BJ (cell line): ENCODE results near the gene TTLL7. TPM values are rescaled to one million over a fixed set of nuclear protein-coding genes. Genes with fewer than 3 reads are reported as not detected.

Experiments used
- CTCF ChIA-PET: fragments of 350-600 bp; formaldehyde crosslinking; extraction: SDS; loops from one replicate; lab custom pipeline; 2021; ENCODE audit warnings: antibody characterized with exemption, inconsistent platforms; lab: Yijun Ruan, JAX
- POLR2A ChIA-PET: fragments of 300-600 bp; sonication (Branson Sonifier 250); formaldehyde crosslinking; extraction: SDS; loops from one replicate; lab custom pipeline; 2021; ENCODE audit warnings: antibody characterized with exemption; lab: Charles Lee
- DNase-seq: peaks from one replicate; pipeline ENCODE4 v3.0.0-alpha.2; 2011; ENCODE audit warnings: low read depth
- H3K27me3 ChIP-seq: 2 replicates; pipeline ENCODE4 v1.6.0; 2011; ENCODE audit warnings: low read length; ENCODE audit not compliant: control insufficient read depth, insufficient read depth
- H3K36me3 ChIP-seq: 2 replicates; pipeline ENCODE4 v1.5.1; 2011; ENCODE audit warnings: low read length; ENCODE audit not compliant: control insufficient read depth, insufficient read depth
- H3K4me3 ChIP-seq: 2 replicates; pipeline ENCODE4 v1.5.1; 2011; ENCODE audit warnings: low read depth, mild to moderate bottlenecking, control low read depth, low read length
- polyA plus RNA-seq: library from polyadenylated mRNA; depleted of rRNA; stranded (reverse); fragments of >200 nt; gene quantifications from 2 replicates; pipeline ENCODE4 v1.2.3, GENCODE V29; 2011
- TF ChIP-seq, protein P1 (sequence below): IDR thresholded peaks from 2 replicates; pipeline ENCODE4 v1.5.1; 2011; ENCODE audit warnings: low read depth, mild to moderate bottlenecking, control low read depth, inconsistent platforms, low read length, moderate library complexity; ENCODE audit not compliant: insufficient read depth

The TTLL7 gene
- polyA plus RNA-seq, 1 experiment = 4.7 TPM

DNA sequence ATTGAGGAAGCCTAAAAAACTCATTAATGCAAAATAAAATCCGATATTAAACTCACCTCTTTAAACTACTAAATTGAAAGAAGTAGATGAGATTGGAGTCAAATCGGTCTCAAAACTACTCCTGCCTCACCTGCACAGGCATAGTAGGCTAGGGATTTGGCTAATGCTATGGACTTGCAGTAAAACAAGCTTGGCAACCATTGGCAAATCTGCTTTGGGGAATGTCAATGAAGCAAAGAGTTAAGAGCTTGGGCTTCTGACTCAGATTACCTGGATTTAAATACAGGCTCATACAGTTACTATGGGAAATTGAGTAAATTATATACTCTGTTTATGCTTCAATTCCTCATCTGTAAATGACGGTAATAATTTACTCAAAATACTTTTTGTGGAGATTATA is 111.4 kb downstream of the TTLL7 start:
- no peak for DNase-seq
- Histone ChIP-seq H3K27me3 (no peaks in the 10 kb centered on the region), H3K36me3 (no peaks in the 10 kb centered on the region), H3K4me3 (no peak overlapping the region)
- CTCF ChIA-PET = no interaction called here
- TF ChIP-seq, protein P1, sequence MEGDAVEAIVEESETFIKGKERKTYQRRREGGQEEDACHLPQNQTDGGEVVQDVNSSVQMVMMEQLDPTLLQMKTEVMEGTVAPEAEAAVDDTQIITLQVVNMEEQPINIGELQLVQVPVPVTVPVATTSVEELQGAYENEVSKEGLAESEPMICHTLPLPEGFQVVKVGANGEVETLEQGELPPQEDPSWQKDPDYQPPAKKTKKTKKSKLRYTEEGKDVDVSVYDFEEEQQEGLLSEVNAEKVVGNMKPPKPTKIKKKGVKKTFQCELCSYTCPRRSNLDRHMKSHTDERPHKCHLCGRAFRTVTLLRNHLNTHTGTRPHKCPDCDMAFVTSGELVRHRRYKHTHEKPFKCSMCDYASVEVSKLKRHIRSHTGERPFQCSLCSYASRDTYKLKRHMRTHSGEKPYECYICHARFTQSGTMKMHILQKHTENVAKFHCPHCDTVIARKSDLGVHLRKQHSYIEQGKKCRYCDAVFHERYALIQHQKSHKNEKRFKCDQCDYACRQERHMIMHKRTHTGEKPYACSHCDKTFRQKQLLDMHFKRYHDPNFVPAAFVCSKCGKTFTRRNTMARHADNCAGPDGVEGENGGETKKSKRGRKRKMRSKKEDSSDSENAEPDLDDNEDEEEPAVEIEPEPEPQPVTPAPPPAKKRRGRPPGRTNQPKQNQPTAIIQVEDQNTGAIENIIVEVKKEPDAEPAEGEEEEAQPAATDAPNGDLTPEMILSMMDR = no peak
- POLR2A ChIA-PET = no interaction called here

DNA sequence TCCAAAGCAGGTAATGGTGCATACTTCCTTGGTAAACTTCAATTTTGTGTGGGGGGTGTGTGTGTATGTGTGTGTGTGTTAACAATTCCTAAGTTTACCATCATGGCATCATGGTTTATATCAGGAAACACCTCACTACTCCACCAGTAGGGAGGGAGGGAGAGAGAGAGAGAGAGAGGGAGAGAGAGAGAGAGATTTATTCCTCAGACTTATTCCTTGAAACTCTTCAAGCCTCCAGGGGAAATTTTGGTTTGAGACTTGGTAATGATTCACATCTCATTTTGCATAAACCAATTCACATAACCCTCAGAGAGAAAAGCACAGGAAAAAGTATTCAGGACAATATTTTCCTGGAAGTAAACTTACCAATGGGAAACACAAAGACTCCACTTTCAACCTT is 115.0 kb downstream of the TTLL7 start:
- no peaks in the 10 kb centered on the region for H3K36me3 ChIP-seq
- POLR2A ChIA-PET = no interaction called here
- DNase-seq = no peak
- CTCF ChIA-PET = interaction anchor here (1.8 kb wide), 1 partner anchor 15 kb away, joined by 5 read pairs; no protein-coding TSS in a partner anchor
- no peaks in the 10 kb centered on the region for H3K27me3 ChIP-seq
- TF ChIP-seq, protein P1 = no peak
- no peak overlapping the region for H3K4me3 ChIP-seq

DNA sequence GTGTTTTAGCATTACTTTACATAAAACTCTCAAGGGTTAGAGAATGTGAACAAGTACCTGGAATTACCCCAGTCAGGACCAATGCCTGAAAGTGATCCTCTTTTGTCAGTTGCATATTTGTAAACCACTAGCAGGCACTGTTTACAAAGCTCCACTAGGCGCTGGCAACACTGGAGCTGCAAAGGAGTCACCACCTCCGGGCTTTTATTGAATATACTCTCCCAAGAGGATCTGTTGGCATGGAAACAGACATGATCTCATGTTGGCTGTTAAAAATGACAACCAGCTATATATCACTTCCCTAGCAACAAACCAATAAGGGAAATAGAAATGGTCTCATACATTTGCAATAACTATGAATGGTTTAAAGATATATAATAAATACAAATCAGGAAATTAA is 116.0 kb downstream of the TTLL7 start:
- no peak overlapping the region for H3K4me3 ChIP-seq
- POLR2A ChIA-PET = interaction anchor here (0.6 kb wide), 1 partner anchor 261 kb away, joined by 5 read pairs; the partner anchor contains the start of gene PRKACB
- TF ChIP-seq, protein P1 = no peak
- CTCF ChIA-PET = interaction anchor here (1.8 kb wide), 1 partner anchor 14 kb away, joined by 5 read pairs; no protein-coding TSS in a partner anchor
- H3K36me3 ChIP-seq = no peaks in the 10 kb centered on the region
- H3K27me3 ChIP-seq = no peaks in the 10 kb centered on the region
- DNase-seq = no peak

GRCh38 chr1:83872515-83872914 is 126.4 kb downstream of the TTLL7 start:
- DNase-seq = no peak
- Histone ChIP-seq H3K27me3 (no peaks in the 10 kb centered on the region), H3K36me3 (no peaks in the 10 kb centered on the region), H3K4me3 (no peak overlapping the region)
- CTCF ChIA-PET = no interaction called here
- POLR2A ChIA-PET = no interaction called here
- TF ChIP-seq, protein P1 = no peak

GRCh38 chr1:83864991-83865390 is 133.9 kb downstream of the TTLL7 start:
- H3K36me3 ChIP-seq = no peaks in the 10 kb centered on the region
- ChIA-PET POLR2A (no interaction called here), CTCF (no interaction called here)
- no peak for DNase-seq
- no peaks in the 10 kb centered on the region for H3K27me3 ChIP-seq
- TF ChIP-seq, protein P1 = no peak
- H3K4me3 ChIP-seq = no peak overlapping the region
